Nephron progenitor cell (in vitro differentiated cells): ENCODE results near the gene MALT1.

Source experiments
- DNase-seq: peaks from one replicate; pipeline ENCODE4 v3.0.0; 2021
- H3K27ac Mint-ChIP-seq: 2 replicates; pipeline ENCODE4 v1.8.0; 2021; ENCODE audit warnings: mild to moderate bottlenecking, moderate library complexity, mixed read lengths
- H3K27me3 Mint-ChIP-seq: 2 replicates; pipeline ENCODE4 v1.8.0; 2021; ENCODE audit warnings: mild to moderate bottlenecking, low read depth, mixed read lengths; ENCODE audit not compliant: poor library complexity
- H3K36me3 Mint-ChIP-seq: 2 replicates; pipeline ENCODE4 v1.8.0; 2021; ENCODE audit warnings: low read depth, mixed read lengths
- H3K4me1 Mint-ChIP-seq: 2 replicates; pipeline ENCODE4 v1.8.0; 2021; ENCODE audit warnings: mixed read lengths
- H3K4me3 Mint-ChIP-seq: 2 replicates; pipeline ENCODE4 v1.8.0; 2021; ENCODE audit warnings: mild to moderate bottlenecking, moderate library complexity, mixed read lengths
- H3K9me3 Mint-ChIP-seq: 2 replicates; pipeline ENCODE4 v1.8.0; 2021; ENCODE audit warnings: mild to moderate bottlenecking, moderate library complexity, mixed read lengths
- TF ChIP-seq, protein P1 (sequence below): fragments of 200-600 bp; sonication (generic); IDR thresholded peaks from 2 replicates; pipeline ENCODE4 v1.5.0; 2021; ENCODE audit warnings: antibody characterized with exemption

The MALT1 gene

DNA sequence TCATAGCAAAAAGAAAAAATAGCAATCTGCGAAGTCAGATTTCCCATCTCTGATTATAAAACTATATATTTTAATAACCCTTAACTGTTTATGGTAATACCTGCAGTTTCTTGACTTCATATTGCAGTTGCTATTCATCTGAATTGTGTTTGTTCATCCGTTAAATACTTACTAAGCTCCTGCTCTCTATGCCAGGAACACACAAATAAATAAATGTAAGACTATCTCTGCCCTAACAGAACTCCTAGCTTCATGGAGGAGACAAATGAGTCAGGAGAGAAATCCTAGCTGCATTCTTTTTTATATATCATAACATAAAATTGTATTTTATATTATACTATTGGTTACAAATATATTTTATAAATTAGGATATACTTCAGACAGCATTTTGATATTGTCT, 61.2 kb downstream of the MALT1 start:
- peaks cover 61% of the 10 kb centered on the region for H3K36me3 Mint-ChIP-seq
- H3K27me3 Mint-ChIP-seq: peaks cover 3% of the 10 kb centered on the region
- H3K27ac Mint-ChIP-seq: no peak overlapping the region
- H3K4me3 Mint-ChIP-seq: no peak overlapping the region
- DNase-seq: no peak
- no peaks in the 10 kb centered on the region for H3K9me3 Mint-ChIP-seq
- TF ChIP-seq, protein P1, sequence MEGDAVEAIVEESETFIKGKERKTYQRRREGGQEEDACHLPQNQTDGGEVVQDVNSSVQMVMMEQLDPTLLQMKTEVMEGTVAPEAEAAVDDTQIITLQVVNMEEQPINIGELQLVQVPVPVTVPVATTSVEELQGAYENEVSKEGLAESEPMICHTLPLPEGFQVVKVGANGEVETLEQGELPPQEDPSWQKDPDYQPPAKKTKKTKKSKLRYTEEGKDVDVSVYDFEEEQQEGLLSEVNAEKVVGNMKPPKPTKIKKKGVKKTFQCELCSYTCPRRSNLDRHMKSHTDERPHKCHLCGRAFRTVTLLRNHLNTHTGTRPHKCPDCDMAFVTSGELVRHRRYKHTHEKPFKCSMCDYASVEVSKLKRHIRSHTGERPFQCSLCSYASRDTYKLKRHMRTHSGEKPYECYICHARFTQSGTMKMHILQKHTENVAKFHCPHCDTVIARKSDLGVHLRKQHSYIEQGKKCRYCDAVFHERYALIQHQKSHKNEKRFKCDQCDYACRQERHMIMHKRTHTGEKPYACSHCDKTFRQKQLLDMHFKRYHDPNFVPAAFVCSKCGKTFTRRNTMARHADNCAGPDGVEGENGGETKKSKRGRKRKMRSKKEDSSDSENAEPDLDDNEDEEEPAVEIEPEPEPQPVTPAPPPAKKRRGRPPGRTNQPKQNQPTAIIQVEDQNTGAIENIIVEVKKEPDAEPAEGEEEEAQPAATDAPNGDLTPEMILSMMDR: no peak
- peaks cover 7% of the 10 kb centered on the region for H3K4me1 Mint-ChIP-seq

DNA sequence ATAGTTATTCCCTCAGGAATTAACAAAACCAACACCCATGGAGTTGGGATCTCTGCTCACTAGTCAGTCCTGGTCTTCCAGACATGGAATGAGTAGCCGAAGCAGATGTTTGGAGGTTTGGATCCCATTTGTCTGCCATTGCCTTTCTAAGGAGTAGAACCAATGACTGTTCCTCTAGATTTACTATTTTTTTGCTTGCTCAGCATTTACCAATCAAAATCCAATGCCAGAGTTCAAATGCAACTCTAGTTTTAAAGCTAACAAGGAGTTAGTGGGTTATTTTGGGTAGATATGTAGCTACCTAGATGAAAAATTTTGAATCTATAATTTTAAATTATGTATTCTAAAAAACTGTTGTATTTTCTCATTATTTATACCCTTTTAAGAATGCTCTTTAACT, 62.6 kb downstream of the MALT1 start:
- DNase-seq: no peak
- TF ChIP-seq, protein P1: no peak
- H3K36me3 Mint-ChIP-seq: peaks cover 68% of the 10 kb centered on the region
- H3K4me1 Mint-ChIP-seq: no peaks in the 10 kb centered on the region
- no peaks in the 10 kb centered on the region for H3K9me3 Mint-ChIP-seq
- H3K27me3 Mint-ChIP-seq: peaks cover 3% of the 10 kb centered on the region
- H3K4me3 Mint-ChIP-seq: no peak overlapping the region
- no peak overlapping the region for H3K27ac Mint-ChIP-seq

DNA sequence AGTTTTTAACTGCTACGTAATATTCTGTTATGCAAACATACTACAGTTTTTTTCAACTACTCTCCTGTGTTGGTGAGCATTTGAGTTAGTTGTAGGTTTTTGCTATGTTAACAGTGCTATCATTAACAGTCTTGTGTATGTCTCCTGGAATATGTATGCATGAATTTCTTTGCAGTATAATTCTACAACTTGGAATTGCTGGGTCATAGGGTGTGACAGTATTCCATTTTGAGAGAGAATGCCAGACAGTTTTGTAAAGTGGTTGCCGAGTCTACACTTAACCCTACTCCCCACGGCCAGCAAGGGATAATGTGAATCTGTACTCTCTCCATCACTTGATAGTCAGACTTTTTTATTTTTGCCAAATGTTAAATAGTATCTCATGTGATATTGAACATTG, 67.1 kb downstream of the MALT1 start:
- no peak for DNase-seq
- Mint-ChIP-seq H3K27ac (no peak overlapping the region), H3K4me3 (no peak overlapping the region), H3K36me3 (peaks cover 55% of the 10 kb centered on the region), H3K9me3 (no peaks in the 10 kb centered on the region), H3K4me1 (no peaks in the 10 kb centered on the region), H3K27me3 (peaks cover 3% of the 10 kb centered on the region)
- TF ChIP-seq, protein P1: no peak

DNA sequence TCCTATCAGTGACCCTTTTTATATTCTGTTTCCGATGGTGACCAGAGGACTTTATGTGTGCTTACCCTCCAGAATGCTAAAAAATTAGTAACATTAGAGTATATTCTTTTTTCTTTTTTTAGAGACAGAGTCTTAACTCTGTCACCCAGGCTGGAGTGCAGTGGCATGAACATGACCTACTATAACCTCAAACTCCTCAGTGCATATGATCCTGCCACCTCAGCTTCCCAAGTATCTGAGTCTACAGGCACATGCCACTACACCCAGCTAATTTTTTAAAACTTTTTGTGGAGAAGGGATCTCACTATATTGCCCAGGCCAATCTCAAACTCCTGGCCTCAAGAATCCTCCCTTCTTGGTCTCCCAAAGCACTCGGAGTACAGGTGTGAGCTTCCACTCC, 74.6 kb downstream of the MALT1 start:
- TF ChIP-seq, protein P1: no peak
- H3K4me1 Mint-ChIP-seq: no peaks in the 10 kb centered on the region
- peaks cover 30% of the 10 kb centered on the region for H3K9me3 Mint-ChIP-seq
- H3K27me3 Mint-ChIP-seq: no peaks in the 10 kb centered on the region
- no peak overlapping the region for H3K27ac Mint-ChIP-seq
- no peak for DNase-seq
- no peak overlapping the region for H3K4me3 Mint-ChIP-seq
- H3K36me3 Mint-ChIP-seq: peaks cover 77% of the 10 kb centered on the region

DNA sequence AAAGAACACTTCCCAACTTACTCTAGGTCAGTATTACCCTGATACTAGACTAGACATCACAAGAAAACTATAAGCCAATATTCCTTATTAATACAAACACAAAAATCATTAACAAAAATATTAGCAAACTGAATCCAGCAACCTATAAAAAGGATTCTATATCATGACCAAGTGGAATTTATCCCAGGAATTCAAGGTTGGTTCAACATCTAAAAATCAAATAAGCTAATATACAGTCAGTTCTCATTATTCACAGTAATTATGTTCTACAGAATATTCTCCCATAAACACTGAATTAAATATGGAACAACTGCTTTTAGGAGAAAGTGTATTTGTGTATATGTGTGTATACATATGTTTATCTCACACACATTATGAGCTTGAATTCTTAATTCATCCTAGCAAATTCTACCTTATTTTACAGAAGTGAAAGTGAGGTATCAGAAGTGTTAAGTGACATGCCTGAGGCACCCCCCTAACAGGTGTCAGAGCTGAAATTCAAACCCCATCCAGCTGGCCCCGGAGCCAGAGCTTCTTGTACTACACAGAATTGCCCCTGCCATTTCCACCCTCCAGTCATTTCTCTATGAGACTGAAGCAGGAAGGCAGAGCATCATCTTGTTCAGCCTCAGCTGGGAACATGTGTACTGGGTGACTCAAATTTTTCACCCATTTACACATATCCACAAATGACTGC, 77.8 kb downstream of the MALT1 start:
- Mint-ChIP-seq H3K9me3 (peaks cover 30% of the 10 kb centered on the region), H3K36me3 (peaks cover 72% of the 10 kb centered on the region), H3K27ac (no peak overlapping the region), H3K27me3 (no peaks in the 10 kb centered on the region), H3K4me3 (no peak overlapping the region), H3K4me1 (no peaks in the 10 kb centered on the region)
- TF ChIP-seq, protein P1: no peak
- DNase-seq: no peak

DNA sequence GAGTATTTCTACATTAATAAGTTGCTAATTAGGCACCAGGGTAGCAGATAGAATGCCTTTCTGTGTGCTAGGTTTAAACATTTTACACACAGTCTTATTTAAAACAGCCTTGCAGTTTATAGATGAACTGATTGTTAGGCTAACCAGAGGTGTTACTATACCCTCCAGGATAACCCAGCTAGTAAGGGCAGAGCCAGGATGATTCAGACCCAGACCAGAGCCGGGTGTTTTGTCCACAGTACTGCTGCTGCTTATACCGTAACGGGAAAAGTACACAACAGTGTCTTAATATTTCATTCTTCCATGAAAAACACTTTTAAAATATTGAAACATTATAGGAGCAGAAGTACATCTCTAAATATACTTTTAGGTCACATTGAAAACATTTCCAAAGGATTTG, 82.7 kb downstream of the MALT1 start:
- Mint-ChIP-seq H3K9me3 (peaks cover 12% of the 10 kb centered on the region), H3K27me3 (peaks cover 5% of the 10 kb centered on the region), H3K36me3 (peaks cover 26% of the 10 kb centered on the region), H3K4me3 (no peak overlapping the region), H3K27ac (no peak overlapping the region), H3K4me1 (no peaks in the 10 kb centered on the region)
- DNase-seq: no peak
- TF ChIP-seq, protein P1: no peak
